ENCODE results near the gene PDZRN4.
"Not testable (repeated sequence)": the region's sequence is repeated elsewhere in the genome, so short reads cannot be mapped to it uniquely, and the experiment has no call there.

Gene PDZRN4

GRCh38 chr12:41277946-41278267, 89.8 kb downstream of the PDZRN4 start:
- no peak overlapping the region for H3K4me3 ChIP-seq (ENCODE audit: low read depth, low read length)
- DNase-seq (ENCODE audit: low read depth) = no peak
- TF ChIP-seq CTCF (IDR thresholded peaks at IDR 0.05; ENCODE audit: insufficient read depth, low read depth, low read length, missing control alignments) = no peak

GRCh38 chr12:41280341-41281095, 92.4 kb downstream of the PDZRN4 start:
- not testable (repeated sequence) for H3K4me3 ChIP-seq (ENCODE audit: low read depth, low read length)
- DNase-seq (ENCODE audit: low read depth) = peak; percentile 5

GRCh38 chr12:41285470-41285869, 97.3 kb downstream of the PDZRN4 start:
- not testable (repeated sequence) for DNase-seq (ENCODE audit: low read depth); H3K4me3 ChIP-seq (ENCODE audit: low read depth, low read length)

GRCh38 chr12:41286426-41286825, 98.3 kb downstream of the PDZRN4 start:
- TF ChIP-seq CTCF (IDR thresholded peaks at IDR 0.05; ENCODE audit: insufficient read depth, low read depth, low read length, missing control alignments) = no peak
- H3K4me3 ChIP-seq (ENCODE audit: low read depth, low read length) = no peak overlapping the region
- DNase-seq (ENCODE audit: low read depth) = no peak

GRCh38 chr12:41287500-41288141, 99.5 kb downstream of the PDZRN4 start:
- peak; percentile 12 for DNase-seq (ENCODE audit: low read depth)
- H3K4me3 ChIP-seq (ENCODE audit: low read depth, low read length) = no peak overlapping the region
- no peak for TF ChIP-seq CTCF (IDR thresholded peaks at IDR 0.05; ENCODE audit: insufficient read depth, low read depth, low read length, missing control alignments)

- no peak for DNase-seq (ENCODE audit: low read depth)
- H3K4me3 ChIP-seq (ENCODE audit: low read depth, low read length) = no peak overlapping the region
- TF ChIP-seq CTCF (IDR thresholded peaks at IDR 0.05; ENCODE audit: insufficient read depth, low read depth, low read length, missing control alignments) = no peak
Observed at GRCh38 chr12:41288142-41288811, 100.2 kb downstream of the PDZRN4 start.

- H3K4me3 ChIP-seq (ENCODE audit: low read depth, low read length) = no peak overlapping the region
- no peak for TF ChIP-seq CTCF (IDR thresholded peaks at IDR 0.05; ENCODE audit: insufficient read depth, low read depth, low read length, missing control alignments)
- no peak for DNase-seq (ENCODE audit: low read depth)
Observed at GRCh38 chr12:41289501-41289900, 101.4 kb downstream of the PDZRN4 start.

- TF ChIP-seq CTCF (IDR thresholded peaks at IDR 0.05; ENCODE audit: insufficient read depth, low read depth, low read length, missing control alignments) = no peak
- no peak for DNase-seq (ENCODE audit: low read depth)
- H3K4me3 ChIP-seq (ENCODE audit: low read depth, low read length) = no peak overlapping the region
Observed at GRCh38 chr12:41293011-41293410, 104.9 kb downstream of the PDZRN4 start.
